Activated CD8-positive, alpha-beta memory T cell treated with anti-CD3 and anti-CD28 coated beads for 48 hours (primary cell): Measurements from ENCODE around the gene SPECC1L.

Experiments used
- DNase-seq, 3 experiments: peaks; one replicate each; pipeline ENCODE4 v3.0.0-alpha.2; 2020; ENCODE audit warnings: low read depth in 2 of 3, low spot score in 2 of 3

The SPECC1L gene

DNA sequence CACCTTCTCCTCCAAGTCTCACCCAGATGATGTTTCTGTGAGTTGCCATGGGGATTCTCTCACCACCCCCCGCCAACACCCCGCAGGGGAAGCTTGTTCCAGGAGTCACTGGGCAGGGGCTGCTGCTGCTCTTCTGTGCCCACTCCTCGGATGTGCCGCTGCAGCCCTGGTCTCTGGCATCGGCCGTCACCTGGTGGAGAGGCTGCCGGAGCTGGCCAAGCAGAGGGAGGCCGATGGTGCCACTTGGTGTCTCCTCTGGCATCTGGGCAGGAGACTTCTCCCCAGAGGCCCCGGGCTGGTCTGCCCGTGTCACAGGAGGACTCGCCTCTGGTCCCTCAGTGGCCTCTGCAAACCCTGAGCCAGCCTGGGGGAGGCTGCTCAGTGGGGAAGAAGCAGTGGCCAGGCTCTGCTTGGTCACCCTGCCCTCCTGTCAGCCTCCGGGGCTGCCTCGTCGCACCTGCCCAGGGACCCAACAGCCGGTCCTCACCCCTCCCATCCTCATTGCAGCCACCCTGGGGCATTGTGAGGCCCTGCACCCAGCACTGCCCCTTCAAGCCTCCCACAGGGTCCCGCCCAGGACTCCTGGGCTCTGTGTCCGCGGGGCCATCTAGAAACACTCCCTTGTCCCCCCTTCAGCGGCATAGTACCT is 156.3 kb downstream of the SPECC1L start:
- DNase-seq: no peak

DNA sequence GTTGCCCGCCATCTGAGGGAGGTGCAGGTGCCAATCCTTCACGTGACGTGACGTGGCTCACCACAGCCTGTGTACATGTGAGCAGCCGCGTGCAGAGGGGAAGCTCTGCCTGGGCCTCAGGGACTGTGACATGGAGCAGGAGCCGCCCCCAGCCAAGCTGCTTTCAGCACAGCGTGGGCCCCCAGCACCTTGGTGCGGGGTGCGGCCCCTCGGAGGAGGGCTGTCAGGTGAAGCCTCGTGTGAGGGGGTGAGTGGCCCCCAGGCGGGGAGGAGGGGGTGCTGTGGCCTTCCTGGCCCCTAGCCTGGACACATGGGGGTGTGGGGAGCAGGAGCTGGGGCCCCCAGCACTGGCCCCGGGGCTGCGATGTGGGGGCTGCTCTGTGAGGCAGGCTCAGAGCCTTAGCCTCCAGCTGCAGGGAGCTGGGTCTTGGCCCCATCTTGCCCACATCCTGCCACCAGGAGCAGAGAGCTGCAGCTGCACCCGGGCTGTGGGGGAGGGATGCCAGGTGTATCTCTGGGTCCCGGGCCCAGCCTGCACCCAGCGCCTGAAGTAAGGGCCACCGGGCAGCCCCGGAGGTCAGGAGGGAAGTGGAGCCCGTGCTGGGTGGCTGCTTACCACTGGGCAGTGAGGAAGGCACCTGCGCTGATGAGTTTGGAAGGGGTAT is 157.0 kb downstream of the SPECC1L start, which contains the start of gene ADORA2A:
Gene ADORA2A (plus strand): TSS at position 100 of the 665 bp plus-strand sequence. CDS start 5,806 bp downstream, outside the sequence.
- peak in 2 of 3 experiments; percentile 53 to 65 for DNase-seq

DNA sequence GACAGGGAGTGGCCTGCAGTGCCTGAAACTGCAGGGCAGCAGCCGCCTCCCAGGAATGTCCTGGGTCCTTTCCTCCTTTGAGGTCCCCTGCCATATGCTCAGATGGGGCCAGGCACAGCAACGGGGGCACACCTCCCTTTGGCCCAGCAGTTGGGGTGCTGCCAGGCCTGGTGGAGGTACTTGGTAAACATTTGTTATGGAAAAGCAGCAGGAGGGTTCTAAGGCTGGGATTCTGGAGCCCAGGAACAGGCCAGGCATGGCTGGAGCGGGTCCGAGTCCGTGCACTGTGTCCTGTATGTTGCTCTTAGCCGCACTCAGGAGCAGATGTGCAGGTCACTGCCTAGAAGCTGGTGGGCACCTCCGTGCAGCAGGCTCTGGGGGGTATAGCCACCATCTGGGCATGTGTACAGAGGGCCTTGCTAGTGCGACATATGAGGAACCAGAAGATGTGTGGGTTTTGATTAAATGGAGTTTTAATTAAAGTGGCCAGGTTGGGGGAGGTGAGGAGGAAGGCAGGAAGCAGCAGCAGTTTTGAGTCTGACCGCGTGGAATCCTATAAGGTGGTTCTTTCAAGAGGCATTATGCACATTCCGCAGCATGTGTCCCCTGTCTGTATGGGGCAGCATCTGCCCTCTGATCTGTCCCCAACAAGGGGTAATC is 158.2 kb downstream of the SPECC1L start:
- DNase-seq: no peak

DNA sequence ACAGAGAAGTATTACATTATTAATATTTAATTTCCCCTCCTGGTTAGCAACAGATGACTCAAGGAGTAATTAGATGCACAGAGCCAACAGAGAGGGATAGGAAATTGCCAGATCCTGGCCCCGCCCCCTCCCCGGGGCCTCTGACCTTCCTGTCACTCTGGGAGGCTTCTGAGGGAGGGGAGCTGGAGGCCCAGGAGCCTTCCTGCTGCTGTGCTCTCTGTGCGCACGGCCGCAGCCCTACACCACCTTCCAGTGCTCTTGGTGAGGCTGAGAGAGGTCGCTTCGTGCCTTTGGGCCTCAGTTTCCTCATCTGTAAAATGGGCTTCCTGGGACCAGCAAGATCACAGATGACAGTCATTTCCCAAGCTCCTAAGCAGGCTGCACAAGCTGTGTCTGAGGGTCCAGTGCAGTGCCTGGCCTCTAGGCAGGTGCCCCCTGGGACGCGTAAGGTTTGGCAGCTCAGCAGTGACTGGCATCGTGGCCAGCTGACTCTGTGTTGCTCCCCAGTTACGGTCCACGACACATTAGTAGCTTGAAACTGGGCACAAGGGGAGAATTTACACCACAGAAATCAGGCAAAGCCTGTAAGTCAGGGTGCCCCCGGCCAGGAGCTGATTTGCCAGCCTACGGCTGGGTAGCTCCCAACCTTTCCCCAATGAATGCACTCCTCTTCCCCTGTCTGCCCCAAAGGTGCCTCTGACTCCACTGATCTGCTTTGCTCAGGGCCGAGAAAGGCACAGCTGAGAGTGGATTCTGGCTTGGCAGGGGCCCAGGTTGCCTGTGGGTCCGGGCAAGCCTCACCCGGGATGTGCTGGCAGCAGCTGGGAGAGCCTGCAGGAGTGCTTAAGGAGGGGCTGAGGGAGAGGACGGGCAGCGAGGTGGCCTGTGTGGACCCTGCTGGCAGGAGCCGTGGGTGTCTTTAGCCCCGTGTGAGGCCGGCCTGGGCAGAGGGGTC is 159.1 kb downstream of the SPECC1L start:
- DNase-seq: peak in 1 of 3 experiments; percentile 59

DNA sequence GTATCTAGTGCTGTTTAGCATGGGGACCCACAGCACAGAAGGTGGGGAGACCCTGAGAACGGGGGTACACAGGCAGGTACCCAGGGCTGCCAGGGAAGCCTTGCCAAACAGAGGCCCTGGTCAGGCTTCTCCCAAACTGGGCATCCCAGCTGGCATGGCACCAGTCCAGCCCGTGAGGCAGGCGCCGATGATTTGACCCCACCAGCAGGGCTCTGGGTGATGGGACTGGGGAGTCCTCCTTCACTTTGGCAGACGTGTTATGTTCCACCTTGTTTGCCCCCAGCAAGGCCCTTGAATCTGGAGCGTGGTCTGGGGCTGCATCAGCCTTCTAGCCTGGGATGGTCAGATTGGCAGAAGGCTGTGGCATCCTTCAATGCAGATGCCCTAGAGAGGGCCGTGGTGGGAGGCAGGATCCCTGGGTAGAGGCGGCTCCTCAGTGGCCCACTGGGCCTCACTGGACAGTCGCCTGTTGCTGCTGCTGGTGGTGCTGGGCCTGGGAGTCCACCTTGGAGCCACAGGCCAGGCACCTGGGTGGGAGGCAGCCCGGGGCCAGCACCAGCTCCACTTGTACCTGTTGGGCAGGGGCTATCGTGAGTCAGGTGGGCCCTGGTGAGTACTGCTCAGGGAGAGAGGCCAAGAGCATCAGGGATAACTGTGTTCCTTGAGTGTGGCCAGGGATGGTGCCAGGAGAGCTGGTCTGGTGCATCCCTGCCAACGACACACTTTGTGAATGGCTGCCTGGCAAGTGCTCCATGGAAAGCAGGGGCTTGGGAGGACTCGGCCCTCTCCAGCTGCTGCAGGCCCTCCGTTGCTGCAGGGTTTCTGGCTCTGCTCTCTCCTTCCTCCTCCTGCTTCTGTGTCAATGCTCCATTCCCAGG is 160.0 kb downstream of the SPECC1L start:
- DNase-seq: no peak

DNA sequence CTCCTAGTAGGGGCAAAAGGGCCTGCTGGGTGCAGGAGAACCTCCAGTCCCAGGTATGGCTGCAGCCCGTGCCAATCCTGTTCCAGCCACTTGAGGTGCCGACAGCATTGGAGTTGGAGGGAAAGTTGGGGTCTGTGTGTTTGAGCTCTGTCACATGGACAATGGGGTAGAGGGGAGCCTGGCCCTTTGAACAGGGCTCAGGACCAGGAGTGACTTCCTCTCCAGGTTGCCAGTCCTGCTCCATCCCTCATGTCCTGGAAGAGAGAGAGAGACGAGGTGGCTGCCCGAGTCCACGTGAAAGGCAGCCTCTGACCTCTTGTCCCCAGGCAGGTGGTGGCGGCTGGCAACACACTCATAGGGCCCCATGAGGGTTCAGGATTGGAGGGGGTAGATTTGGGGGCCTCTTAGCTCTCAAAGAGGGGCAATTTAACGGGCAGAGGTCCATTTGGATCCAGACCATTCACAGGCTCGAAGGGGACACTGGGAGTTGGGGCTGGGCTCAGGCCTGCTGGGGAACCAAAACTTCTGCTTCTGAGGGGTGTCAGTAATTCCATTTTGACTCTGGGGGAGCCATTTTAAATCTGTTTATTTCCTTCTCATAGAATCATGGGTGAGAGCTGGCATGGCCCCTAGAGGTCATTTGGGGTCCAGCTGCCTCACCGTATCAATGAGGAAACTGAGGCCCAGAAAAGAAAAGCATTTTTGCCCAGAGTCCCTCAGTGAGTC is 160.8 kb downstream of the SPECC1L start:
- DNase-seq: no peak

DNA sequence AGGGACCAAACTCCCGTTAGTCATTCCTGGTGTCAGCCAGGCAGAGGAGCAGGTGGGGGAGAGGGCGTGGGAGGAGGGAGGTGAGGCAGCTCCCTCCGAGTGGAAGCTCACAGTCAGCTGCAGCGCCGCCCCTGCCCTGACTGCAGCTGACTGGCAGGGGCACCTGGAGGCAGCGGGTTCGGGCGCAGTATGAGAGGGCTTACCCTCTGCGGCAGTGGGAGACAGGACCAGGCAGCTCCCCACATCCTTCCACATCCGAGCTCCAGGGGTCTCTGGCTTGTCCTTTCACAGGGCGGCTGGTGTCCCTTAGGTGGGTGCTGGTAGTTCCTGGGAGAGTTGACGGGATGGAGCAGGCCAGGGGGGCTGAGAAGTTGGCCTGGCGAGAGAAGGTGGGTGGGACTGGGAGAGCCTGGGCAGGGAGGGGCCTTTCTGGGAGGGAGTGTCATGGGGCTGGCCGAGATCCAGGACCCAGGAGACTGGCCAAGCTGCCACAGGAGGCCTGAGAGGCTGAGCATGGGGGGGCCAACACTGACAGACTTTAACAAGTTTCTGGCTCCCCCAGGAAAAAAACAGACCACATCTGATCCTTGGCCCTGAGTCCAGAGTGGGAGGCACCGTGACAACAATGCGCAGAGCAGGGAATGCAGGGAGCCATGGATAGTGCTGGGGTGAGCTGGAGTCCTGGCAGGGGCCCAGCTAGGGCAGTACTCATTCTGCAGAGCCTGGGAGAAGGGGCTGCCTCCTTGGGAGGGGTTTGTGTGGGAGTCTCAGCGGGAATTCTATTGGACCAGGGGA is 161.6 kb downstream of the SPECC1L start:
- no peak for DNase-seq

DNA sequence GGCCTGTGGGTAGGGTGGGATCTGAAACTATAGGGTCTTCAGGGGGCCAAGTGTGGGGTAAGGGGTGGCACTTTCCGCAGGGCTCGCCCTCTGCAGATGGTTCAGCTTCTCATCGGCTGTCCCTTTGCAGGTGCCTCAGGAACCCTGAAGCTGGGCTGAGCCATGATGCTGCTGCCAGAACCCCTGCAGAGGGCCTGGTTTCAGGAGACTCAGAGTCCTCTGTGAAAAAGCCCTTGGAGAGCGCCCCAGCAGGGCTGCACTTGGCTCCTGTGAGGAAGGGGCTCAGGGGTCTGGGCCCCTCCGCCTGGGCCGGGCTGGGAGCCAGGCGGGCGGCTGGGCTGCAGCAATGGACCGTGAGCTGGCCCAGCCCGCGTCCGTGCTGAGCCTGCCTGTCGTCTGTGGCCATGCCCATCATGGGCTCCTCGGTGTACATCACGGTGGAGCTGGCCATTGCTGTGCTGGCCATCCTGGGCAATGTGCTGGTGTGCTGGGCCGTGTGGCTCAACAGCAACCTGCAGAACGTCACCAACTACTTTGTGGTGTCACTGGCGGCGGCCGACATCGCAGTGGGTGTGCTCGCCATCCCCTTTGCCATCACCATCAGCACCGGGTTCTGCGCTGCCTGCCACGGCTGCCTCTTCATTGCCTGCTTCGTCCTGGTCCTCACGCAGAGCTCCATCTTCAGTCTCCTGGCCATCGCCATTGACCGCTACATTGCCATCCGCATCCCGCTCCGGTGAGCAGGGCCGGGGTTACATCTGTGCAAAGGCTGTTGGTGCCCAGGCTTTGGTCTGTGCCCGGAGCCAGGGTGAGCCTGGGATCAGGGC is 162.6 kb downstream of the SPECC1L start:
- DNase-seq: no peak

DNA sequence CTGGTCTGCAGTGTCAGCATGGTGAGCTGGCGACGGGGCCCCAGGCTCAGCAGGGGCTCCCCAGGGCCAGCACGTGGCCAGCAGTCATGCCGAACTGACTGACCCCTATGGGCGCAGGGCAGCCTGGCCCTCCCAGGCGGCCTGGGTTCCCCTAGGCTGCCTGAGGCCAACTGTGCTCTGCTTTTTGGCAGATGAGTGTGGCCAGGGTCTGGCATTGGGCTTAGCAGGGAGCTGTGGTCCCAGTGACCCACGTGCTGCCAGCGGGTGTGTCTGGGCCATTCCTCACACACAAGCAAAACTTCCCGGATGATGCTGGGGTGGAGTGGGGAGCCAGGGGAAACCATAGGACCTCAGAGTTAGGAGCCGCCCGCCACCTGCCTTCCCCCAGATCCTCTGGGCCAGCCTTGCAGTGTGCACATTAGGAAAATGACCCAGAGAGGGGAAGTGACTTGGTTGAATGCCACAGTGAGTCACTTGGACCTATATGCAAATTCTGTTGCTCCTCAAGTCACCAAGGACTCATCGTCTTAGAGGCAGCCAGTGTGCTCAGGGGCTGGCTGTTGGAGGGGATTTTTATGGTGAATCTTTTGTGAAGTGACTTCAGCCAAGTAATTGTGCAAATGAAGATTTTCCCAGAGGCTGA is 163.3 kb downstream of the SPECC1L start:
- no peak for DNase-seq

DNA sequence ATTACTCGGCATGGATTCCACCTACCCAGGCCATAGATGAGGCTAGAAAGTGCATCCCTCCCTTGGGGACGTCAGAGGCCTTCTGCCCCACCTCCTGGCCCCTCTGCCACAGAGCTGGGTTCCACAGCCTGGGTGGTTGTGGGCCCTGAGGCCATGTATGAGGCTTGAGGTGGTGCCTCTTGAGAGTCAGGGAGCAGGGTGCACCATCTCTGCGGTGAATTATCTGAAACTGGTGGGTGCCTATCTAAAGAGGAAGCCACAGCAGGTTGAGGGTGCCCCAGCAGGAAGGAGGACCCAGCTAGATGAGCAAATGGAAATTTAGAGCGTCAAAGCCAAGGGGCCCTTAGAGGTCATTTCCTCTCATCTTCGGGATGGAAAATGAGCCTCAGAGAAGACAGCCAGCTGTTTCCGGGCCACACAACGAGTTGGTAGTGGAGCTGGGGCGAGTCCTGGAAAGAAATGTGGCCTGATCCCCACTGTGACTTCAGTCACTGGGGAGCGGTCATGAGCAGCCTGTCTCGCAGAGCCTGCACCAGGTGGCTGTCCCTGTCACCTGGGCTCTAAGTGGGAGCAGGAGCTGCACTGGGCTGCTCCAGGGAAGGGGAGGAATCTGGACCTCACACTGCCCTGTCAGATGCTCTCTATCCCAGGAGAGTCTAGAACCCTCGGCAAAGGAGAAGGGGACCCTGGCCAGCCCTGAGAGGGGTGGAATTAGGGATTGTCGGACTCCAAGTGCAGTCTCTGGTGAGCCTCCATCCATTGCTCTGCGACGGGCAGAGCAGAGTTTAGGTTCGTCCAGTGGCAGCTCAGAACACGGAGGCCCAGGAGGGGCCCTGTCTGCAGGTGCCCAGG is 164.1 kb downstream of the SPECC1L start:
- peak in 2 of 3 experiments; percentile 63 to 76 for DNase-seq

DNA sequence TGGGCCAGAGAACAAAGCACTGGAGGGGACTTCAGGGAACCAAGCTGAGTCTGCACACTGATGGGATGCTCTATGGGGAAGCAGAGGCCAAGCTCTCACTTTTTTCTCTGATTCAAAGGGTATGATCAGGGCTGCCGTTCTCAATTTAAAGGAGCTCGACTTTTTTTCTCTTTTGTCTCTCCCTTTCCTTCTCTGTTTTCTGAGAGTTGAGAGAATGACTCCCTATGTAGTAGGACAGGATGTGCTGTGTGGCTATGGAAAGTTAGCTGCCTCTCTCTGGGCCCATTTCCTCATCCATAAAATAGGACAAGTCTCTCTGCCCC is 164.7 kb downstream of the SPECC1L start:
- DNase-seq: no peak

DNA sequence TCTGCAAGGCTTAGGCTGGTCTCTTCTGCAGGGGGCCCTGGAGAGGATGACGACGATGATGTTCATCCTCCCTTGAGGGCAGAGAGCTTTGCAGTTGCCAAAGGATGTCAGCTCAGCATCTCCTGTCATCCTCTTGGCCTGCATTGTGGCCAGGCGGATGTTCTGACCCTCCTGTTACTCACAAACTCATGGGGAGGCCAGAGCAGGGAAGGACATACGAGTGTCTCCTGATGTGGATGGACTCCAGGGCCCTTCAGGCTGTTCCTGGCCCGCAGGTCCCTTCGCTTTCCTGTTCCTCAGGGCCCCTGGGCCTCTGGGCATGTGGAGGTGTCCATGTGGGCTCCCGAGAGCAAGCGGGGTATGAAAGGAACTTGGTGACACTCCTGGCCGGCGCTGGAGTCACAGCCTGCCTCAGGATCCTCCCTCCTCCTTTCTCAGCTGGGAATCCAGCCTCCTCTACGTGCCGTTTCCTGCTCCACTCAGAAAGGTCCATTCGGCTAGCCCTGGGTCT is 165.3 kb downstream of the SPECC1L start:
- no peak for DNase-seq

DNA sequence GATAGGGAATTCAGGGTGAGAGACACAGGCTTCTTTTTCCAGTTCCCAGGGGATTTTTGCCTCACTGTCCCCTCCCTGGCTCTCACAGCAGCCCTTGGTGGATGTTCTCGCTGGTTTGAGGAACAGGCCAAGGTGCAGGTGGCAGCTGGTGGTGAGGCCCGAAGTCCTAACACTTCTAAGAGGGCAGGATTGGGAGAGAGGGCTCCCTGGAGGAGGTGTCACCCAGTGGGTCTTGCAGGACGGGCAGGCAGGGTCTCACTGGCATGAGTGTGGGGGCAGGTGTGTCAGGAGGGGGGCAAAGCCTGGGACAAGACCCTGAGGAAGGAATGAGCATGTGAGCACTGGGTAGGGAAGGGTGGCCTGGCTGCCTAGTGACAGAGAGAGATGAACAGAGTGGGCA is 165.9 kb downstream of the SPECC1L start:
- DNase-seq: no peak

DNA sequence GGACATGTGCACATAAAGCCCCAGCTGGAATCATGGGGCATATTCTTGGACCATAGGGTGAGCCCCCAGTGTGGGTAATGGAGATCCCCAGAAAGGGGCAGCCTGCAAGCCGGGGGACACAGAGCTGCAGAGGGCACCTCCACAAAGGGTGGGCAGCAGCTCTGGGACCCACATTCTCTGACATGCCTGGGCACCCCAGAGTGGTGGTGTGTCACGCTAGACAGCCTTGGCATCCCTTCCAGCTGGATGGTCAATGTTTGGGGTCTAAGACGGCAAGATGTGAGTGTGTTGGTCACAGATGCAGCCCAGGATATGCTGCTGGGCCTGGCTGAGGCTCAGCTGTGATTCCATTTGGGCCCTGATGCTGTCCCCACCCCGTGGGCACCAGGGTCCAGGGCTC is 166.5 kb downstream of the SPECC1L start:
- DNase-seq: no peak

DNA sequence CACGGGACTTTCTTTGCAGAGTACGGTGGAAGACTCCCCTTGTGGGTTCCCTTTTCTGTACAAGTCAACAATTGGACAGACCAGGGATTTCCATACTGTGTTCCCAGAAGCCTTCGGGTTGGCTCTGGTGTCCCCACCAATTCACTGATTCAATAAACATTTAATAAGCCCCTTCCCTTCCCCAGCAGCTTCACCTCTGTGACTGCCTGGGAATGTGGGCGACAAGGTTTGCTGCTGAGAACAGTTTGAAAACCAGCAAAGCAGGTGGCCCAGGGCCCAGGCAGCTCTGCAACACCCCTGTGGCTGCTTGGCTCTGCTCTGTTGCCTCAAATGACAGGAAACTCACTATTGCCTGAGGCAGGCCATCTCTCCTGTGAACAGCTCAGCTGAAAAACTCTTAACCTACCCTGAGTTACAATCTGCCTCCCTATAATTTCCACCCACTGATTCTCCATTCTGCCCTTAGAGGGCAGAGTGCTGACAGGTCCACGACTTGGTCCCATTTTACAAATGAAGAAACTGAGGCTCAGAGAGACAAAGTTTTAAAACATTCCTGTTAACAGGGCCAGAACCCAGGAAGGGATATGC is 167.2 kb downstream of the SPECC1L start:
- DNase-seq: no peak

DNA sequence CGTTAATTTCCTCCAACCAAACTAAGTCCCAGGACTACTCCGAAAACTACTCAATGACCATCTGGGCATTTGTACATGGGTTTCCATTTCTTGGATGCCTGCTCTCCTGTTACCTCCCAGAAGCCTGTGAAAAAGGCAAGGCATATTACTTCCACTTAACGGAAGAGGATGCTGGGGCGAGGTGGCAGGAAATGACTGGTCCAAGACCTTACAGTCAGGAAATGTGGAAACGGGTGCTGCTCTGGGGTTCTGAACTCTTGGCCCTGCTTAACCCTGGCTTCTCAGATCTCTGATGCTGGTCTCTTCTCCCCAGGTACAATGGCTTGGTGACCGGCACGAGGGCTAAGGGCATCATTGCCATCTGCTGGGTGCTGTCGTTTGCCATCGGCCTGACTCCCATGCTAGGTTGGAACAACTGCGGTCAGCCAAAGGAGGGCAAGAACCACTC is 169.7 kb downstream of the SPECC1L start:
- no peak for DNase-seq
